Spleen (tissue), 7 donors: ENCODE measurements around the gene PPIG.

ENCODE experiments used
- CTCF ChIP-seq, 11 experiments: fragments of 200-600 bp in 7 of 11; fragments of 450-650 bp in 4 of 11; sonication (generic) in 4 of 11; IDR thresholded peaks in 8 of 11; conservative IDR thresholded peaks in 3 of 11; 1 replicate in 7 of 11; 2 replicates in 4 of 11; pipeline versions ENCODE4 v1.4.0 to v1.8.0; 2016 to 2021; ENCODE audit warnings: antibody characterized with exemption in 11 of 11, inconsistent platforms in 4 of 11, mild to moderate bottlenecking in 1 of 11
- POLR2AphosphoS5 ChIP-seq, 3 donors: sonication (generic); formaldehyde crosslinking; IDR thresholded peaks; one replicate each; pipeline ENCODE4 v1.5.1; 2017; ENCODE audit warnings: antibody characterized with exemption in 3 of 3
- donor health status: DM: no; HTN: no; CAD: no; lungs with moderate emphysema.
- donor health status: DM: no; HTN: no; CAD: no.
- donor health status: DM: no; HTN: no; CAD: no.

- TF ChIP-seq CTCF (IDR thresholded peaks at IDR 0.05 in 8 of 11, conservative IDR thresholded peaks at IDR 0.05 in 3 of 11) (no peak), POLR2AphosphoS5 (IDR thresholded peaks at IDR 0.05) (no peak)
These were observed 86.1 kb downstream of the PPIG start for GRCh38 chr2:169670215-169670651.
